Skeletal muscle satellite cell (primary cell): ENCODE data around the gene OR6B1.

Source experiments
- H3K27me3 ChIP-seq: 2 replicates; pipeline ENCODE4 v1.7.0; 2013; ENCODE audit warnings: low read length; ENCODE audit not compliant: control insufficient read depth, insufficient read depth
- H3K36me3 ChIP-seq: 2 replicates; pipeline ENCODE4 v1.7.0; 2013; ENCODE audit warnings: mild to moderate bottlenecking, control low read depth, low read length; ENCODE audit not compliant: insufficient read depth
- H3K4me1 ChIP-seq: 2 replicates; pipeline ENCODE4 v1.7.0; 2013; ENCODE audit warnings: low read length; ENCODE audit not compliant: control insufficient read depth, insufficient read depth
- H3K4me2 ChIP-seq: 2 replicates; pipeline ENCODE4 v1.7.0; 2013; ENCODE audit warnings: mild to moderate bottlenecking, low read length
- H3K4me3 ChIP-seq: 2 replicates; pipeline ENCODE4 v1.7.0; 2013; ENCODE audit warnings: low read length
- H3K9ac ChIP-seq: 2 replicates; pipeline ENCODE4 v1.7.0; 2013; ENCODE audit warnings: mild to moderate bottlenecking, low read depth, low read length, moderate library complexity
- H3K9me3 ChIP-seq: replicated peaks from 2 replicates; pipeline ENCODE4 v1.7.0; 2013; ENCODE audit warnings: mild to moderate bottlenecking, control low read depth, low read length

Gene OR6B1

DNA sequence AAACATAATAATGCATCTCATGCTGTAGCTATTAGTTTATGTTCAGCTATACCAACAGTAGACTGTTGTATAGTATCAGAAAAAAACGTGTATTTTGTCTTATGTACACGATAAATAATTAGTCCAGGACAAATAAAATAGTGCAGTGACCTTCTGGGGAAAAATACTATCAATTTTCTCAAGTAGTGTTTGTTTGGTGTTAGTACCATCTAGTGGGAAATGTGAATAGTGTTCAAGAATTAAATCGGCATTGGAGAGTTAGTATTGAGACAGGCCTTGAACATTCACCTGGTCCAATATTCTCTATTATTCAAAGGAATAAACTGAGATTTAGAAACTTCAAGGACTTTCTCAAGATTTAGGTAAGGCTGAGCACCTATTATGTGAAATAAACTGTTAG is 26.9 kb downstream of the OR6B1 start:
- Histone ChIP-seq H3K4me1 (peaks cover 10% of the 10 kb centered on the region), H3K9me3 (no peaks in the 10 kb centered on the region), H3K36me3 (no peaks in the 10 kb centered on the region), H3K9ac (no peak overlapping the region), H3K4me3 (no peak overlapping the region), H3K4me2 (no peak overlapping the region), H3K27me3 (no peaks in the 10 kb centered on the region)

DNA sequence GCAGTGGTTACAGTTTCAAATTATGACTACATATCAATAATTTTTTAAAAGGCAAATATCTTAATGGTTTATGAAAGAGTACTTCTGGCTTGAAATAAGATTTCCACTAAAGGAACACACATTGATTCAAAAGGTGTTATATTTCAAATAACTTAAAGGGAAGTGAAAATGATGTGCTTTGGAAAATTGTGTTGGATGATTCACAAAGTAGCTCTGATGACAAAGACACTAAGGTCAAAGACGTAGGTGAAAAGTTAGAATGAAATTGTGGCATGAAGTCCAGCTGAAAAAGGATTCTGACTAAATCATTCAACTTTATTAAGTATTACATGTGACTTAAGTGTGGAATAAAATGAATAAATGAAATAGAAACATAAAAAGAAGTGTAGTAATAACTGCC is 27.9 kb downstream of the OR6B1 start:
- no peak overlapping the region for H3K9ac ChIP-seq
- no peaks in the 10 kb centered on the region for H3K27me3 ChIP-seq
- no peak overlapping the region for H3K4me3 ChIP-seq

DNA sequence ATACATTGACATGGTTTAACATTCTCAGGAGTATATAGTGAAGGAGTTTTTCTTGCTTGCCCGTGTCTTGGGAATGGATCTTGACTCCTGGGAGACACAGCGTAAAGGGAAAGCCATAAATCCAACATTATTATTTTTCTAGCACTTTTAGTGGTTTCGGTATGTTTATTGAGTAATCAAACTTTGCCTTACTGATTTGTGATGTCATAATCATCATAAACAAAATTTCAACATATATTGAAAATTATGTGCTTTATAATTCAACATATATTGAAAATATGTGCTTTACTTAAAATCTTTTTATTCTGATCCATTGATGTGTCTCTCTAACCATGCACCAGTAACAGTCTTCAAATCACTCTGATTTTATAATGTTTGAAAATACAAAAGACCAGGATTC is 28.4 kb downstream of the OR6B1 start:
- Histone ChIP-seq H3K36me3 (no peaks in the 10 kb centered on the region), H3K9me3 (no peaks in the 10 kb centered on the region), H3K27me3 (no peaks in the 10 kb centered on the region), H3K4me3 (no peak overlapping the region), H3K9ac (no peak overlapping the region), H3K4me2 (no peak overlapping the region), H3K4me1 (peaks cover 10% of the 10 kb centered on the region)

More for the DNA sequence above, 27.9 kb downstream of the OR6B1 start:
- Histone ChIP-seq H3K4me1 (peaks cover 10% of the 10 kb centered on the region), H3K4me2 (no peak overlapping the region), H3K9me3 (no peaks in the 10 kb centered on the region), H3K36me3 (no peaks in the 10 kb centered on the region)

GRCh38 chr7:144032516-144032915 is 32.4 kb downstream of the OR6B1 start:
- H3K9ac ChIP-seq = no peak overlapping the region
- no peaks in the 10 kb centered on the region for H3K36me3 ChIP-seq
- no peaks in the 10 kb centered on the region for H3K9me3 ChIP-seq
- peaks cover 10% of the 10 kb centered on the region for H3K4me1 ChIP-seq
- no peaks in the 10 kb centered on the region for H3K27me3 ChIP-seq
- no peak overlapping the region for H3K4me3 ChIP-seq
- no peak overlapping the region for H3K4me2 ChIP-seq

DNA sequence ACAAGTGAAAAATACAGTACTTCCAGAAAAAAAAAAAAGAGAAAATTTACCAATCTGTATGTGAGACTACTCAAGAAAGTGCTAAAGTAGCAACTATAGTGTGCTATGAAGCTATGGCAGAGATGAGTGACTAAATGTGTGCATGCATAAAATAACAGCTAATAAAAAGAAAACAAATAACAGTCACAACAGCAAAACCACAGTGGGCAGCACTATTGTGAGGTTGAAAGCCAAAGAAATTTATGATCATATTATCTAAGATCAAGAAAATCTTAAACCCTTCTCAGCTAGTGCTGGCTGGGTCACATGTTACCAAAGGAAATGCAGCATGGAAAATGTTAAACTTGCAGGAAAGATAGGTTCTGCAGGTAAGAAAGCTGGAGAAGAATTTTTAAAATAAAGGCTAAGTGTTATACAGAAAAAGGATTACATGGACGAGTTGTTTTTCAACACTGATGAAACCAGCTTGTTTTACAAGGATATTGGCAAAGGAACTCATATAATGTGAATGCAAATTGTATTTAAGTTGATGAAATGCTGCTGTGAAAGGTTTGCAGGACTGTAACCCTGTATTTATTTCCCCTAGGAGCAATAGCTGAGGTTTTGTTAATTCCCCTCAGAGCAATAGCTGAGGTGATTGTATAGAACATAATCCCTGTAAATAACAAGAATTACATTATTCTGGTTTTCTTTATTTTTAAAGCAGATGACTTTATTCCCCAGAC is 33.0 kb downstream of the OR6B1 start:
- Histone ChIP-seq H3K4me3 (no peak overlapping the region), H3K4me1 (peaks cover 4% of the 10 kb centered on the region), H3K27me3 (no peaks in the 10 kb centered on the region), H3K9ac (no peak overlapping the region), H3K36me3 (no peaks in the 10 kb centered on the region), H3K4me2 (no peak overlapping the region), H3K9me3 (no peaks in the 10 kb centered on the region)

DNA sequence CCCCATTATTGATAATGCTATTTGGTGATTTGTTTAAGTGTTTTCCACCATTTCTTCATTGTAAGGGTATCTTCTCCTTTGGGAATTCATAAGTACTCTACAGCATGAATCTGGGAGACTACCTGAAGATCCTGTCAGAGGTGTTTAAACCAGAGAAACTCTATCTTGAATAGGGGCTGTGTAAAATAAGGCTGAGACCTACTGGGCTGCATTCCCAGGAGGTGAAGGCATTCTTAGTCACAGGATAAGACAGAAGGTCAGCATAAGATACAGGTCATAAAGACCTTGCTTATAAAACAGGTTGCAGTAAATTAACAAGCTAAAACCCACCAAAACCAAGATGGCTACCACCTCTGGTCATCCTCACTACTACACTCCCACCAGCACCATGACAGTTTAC is 35.3 kb downstream of the OR6B1 start:
- Histone ChIP-seq H3K4me1 (no peaks in the 10 kb centered on the region), H3K4me2 (no peak overlapping the region), H3K36me3 (no peaks in the 10 kb centered on the region), H3K4me3 (no peak overlapping the region), H3K9ac (no peak overlapping the region), H3K9me3 (no peaks in the 10 kb centered on the region), H3K27me3 (no peaks in the 10 kb centered on the region)

DNA sequence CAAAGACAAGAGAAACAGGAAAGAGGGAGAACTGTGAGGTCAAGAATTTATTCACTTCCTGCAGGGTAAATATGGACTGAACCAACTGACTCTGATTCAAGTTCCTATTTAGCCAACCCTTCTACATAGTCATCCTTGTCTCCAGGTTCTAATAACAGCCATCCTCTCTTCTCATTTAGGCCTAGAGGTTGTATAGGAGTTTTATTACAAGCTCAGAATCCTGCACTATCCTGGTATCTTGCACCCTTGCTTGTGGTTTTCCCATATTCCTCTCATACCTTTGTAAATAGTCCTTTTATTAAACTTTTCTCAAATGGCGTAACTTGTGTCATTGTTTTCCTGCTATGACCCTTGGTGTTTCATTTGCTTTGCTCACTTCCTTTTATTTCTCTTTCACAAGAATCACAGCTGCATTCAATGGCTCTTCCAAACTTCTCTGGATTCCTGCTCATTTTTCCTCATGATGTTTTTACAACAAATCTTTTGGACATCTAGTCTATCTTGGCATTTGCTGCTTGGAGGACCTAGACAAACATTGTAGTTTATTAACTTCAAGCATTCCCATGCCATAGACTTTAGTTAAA is 36.3 kb downstream of the OR6B1 start:
- H3K27me3 ChIP-seq = no peaks in the 10 kb centered on the region
- H3K4me2 ChIP-seq = no peak overlapping the region
- no peak overlapping the region for H3K9ac ChIP-seq

GRCh38 chr7:144037414-144038035 is 37.4 kb downstream of the OR6B1 start:
- Histone ChIP-seq H3K4me2 (no peak overlapping the region), H3K4me1 (no peaks in the 10 kb centered on the region), H3K9me3 (no peaks in the 10 kb centered on the region), H3K4me3 (no peak overlapping the region), H3K9ac (no peak overlapping the region), H3K36me3 (no peaks in the 10 kb centered on the region), H3K27me3 (peaks cover under 1% of the 10 kb centered on the region)

More for the DNA sequence above, 36.3 kb downstream of the OR6B1 start:
- H3K4me1 ChIP-seq = no peaks in the 10 kb centered on the region
- no peaks in the 10 kb centered on the region for H3K9me3 ChIP-seq
- H3K36me3 ChIP-seq = no peaks in the 10 kb centered on the region
- no peak overlapping the region for H3K4me3 ChIP-seq

DNA sequence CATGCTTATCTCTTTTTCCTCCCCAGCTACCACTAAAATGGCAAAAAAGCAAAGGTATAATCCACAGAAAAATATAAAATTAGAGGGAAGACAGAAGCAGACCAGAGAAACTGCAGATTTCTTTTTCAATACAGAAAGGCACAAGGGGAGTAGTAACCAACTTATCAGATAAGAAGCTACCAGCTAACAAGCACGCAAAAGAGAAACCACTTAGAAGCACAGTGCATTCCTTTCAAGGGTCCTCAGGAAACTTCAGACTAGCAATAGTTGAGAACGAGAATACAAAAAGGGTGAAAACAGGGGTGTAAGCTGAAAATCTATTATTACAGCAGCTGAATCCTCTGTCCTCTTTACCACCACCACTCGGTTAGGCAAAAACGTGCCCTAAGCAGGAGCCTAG is 38.8 kb downstream of the OR6B1 start:
- peaks cover 6% of the 10 kb centered on the region for H3K27me3 ChIP-seq
- H3K9me3 ChIP-seq = no peaks in the 10 kb centered on the region
- H3K4me1 ChIP-seq = no peaks in the 10 kb centered on the region
- no peak overlapping the region for H3K4me2 ChIP-seq
- no peaks in the 10 kb centered on the region for H3K36me3 ChIP-seq
- H3K4me3 ChIP-seq = no peak overlapping the region
- no peak overlapping the region for H3K9ac ChIP-seq

GRCh38 chr7:144048648-144049047 is 48.5 kb downstream of the OR6B1 start, which contains the start of gene OR2A5:
OR2A5 (plus strand) TSS chr7:144048948; CDS start chr7:144050402, 1,454 bp downstream.
- H3K9ac ChIP-seq = no peak within 1 kb of the TSS
- H3K4me1 ChIP-seq = no peaks in the 10 kb centered on the region
- no peaks in the 10 kb centered on the region for H3K36me3 ChIP-seq
- peaks cover 10% of the 10 kb centered on the region for H3K27me3 ChIP-seq
- H3K4me3 ChIP-seq = no peak within 1 kb of the TSS
- no peaks in the 10 kb centered on the region for H3K9me3 ChIP-seq
- no peak within 1 kb of the TSS for H3K4me2 ChIP-seq

DNA sequence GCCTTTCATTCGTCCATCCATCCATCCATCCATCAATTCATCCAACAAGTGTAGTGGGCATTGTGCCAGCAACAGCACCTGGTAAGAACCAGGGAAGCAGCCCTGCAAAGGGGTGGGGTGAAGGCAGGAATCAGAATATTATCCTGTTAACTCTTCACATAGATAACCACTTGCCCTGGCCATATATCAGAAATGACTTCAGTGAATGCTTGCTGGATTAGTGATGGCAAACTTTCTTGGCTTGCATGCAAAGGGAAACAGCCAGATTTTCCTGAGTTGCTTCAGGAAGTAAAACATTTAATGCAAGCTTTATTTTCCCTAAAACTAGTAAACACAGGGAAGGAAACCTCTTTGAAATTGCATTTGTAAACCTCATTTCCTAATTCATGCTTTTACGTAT is 49.4 kb downstream of the OR6B1 start:
- no peaks in the 10 kb centered on the region for H3K9me3 ChIP-seq
- no peaks in the 10 kb centered on the region for H3K4me1 ChIP-seq
- H3K9ac ChIP-seq = no peak overlapping the region
- H3K4me2 ChIP-seq = no peak overlapping the region
- H3K27me3 ChIP-seq = peaks cover 10% of the 10 kb centered on the region
- no peak overlapping the region for H3K4me3 ChIP-seq
- no peaks in the 10 kb centered on the region for H3K36me3 ChIP-seq
